Small intestine (tissue), 7 donors: ENCODE results near the gene BRIP1. TPM values are rescaled to one million over a fixed set of nuclear protein-coding genes. Genes with fewer than 3 reads are reported as not detected.

Experiments used
- DNase-seq, 2 donors: peaks; one replicate each; pipeline versions ENCODE4 v3.0.0 to v3.0.0-alpha.2; 2013
- FAIRE-seq: peaks from 2 replicates; lab custom pipeline; 2012; peaks lifted over from hg19 to GRCh38; lab: Jason Lieb, UNC
- H3K27ac ChIP-seq, 3 donors: one replicate each; pipeline ENCODE4 v1.5.1; 2013; ENCODE audit warnings: low read length in 2 of 3, mild to moderate bottlenecking in 2 of 3, control low read depth in 1 of 3, inconsistent platforms in 1 of 3, low read depth in 1 of 3, moderate library complexity in 1 of 3
- H3K27me3 ChIP-seq, 3 donors: one replicate each; pipeline ENCODE4 v1.6.1; 2013; ENCODE audit warnings: low read length in 3 of 3, inconsistent platforms in 1 of 3; ENCODE audit not compliant: control insufficient read depth in 3 of 3, insufficient read depth in 3 of 3
- H3K36me3 ChIP-seq, 3 donors: one replicate each; pipeline ENCODE4 v1.6.1; 2013; ENCODE audit warnings: low read length in 3 of 3, inconsistent platforms in 1 of 3, low read depth in 1 of 3, mild to moderate bottlenecking in 1 of 3, moderate library complexity in 1 of 3; ENCODE audit not compliant: control insufficient read depth in 3 of 3, insufficient read depth in 2 of 3
- H3K4me1 ChIP-seq, 3 donors: one replicate each; pipeline ENCODE4 v1.6.1; 2013; ENCODE audit warnings: low read length in 2 of 3, inconsistent platforms in 1 of 3, low read depth in 1 of 3, mild to moderate bottlenecking in 1 of 3, moderate library complexity in 1 of 3; ENCODE audit not compliant: control insufficient read depth in 3 of 3, insufficient read depth in 2 of 3
- H3K4me3 ChIP-seq, 3 donors: one replicate each; pipeline ENCODE4 v1.5.1; 2013; ENCODE audit warnings: low read length in 3 of 3, control low read depth in 1 of 3, inconsistent platforms in 1 of 3, low read depth in 1 of 3, mild to moderate bottlenecking in 1 of 3, moderate library complexity in 1 of 3
- H3K9me3 ChIP-seq, 2 donors: one replicate each; pipeline ENCODE4 v1.6.1; 2013; ENCODE audit warnings: low read depth in 1 of 2, low read length in 1 of 2; ENCODE audit not compliant: control insufficient read depth in 2 of 2, insufficient read depth in 1 of 2
- WGBS, 3 donors: extraction: QIAGEN DNeasy Blood & Tissue Kit; methylation state at CpG; one replicate each; pipeline ENCODE4 v1.1.7; 2013; 5-methylcytosine and 5-hydroxymethylcytosine counted together
- polyA plus RNA-seq, 4 donors: library from polyadenylated mRNA; stranded (reverse) in 3 of 4; unstranded in 1 of 4; fragments of 200-250 nt in 3 of 4; fragments of 120-200 nt in 1 of 4; gene quantifications; one replicate each; pipeline versions ENCODE4 v1.2.1 to v1.2.3, GENCODE V29; 2013
- donor health status: healthy with polysubstance abuse.
- donor health status: control.
- donor health status: control.
- donor health status: Bipolar disorder and iron deficiency.
- donor health status: healthy.

The BRIP1 gene
- polyA plus RNA-seq, 4 donors, result 0.27 to 6.4 (median 1.3) TPM

GRCh38 chr17:61875804-61876203, 12.5 kb upstream of the BRIP1 start:
- Histone ChIP-seq H3K9me3 (no peaks in the 10 kb centered on the region), H3K27ac (no peak overlapping the region), H3K27me3 (no peaks in the 10 kb centered on the region), H3K4me1 (no peaks in the 10 kb centered on the region), H3K36me3 (peaks cover 2 to 24% (median 3%) of the 10 kb centered on the region in 3 donors), H3K4me3 (no peak overlapping the region)
- DNase-seq (no peak), FAIRE-seq (no peak)
- 87 to 92% (median 91%) methylated on average over 3 of the region's 3 CpGs for WGBS, 3 donors

DNA sequence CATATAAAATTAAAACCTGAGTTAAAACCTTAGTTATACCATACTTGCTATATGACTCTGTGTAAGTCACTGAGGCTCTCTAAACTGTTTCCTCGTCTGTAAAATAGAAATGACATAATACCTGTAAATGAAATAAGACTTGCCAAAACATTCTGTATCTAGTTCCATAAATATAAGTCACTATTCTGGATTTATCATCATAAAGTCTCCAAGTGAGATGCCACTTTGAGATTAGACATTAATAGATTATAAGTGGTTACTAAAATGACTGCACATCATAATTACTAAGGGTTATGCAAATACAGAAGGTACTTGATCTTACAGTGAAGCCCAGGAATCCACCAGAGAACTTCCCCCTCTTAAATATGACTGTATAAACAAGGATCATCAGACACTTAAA, 12.0 kb upstream of the BRIP1 start:
- H3K27ac ChIP-seq, result no peak overlapping the region
- H3K36me3 ChIP-seq, result peaks cover 2 to 21% (median 3%) of the 10 kb centered on the region in 3 donors
- FAIRE-seq (no peak), DNase-seq (no peak)
- H3K4me1 ChIP-seq, result no peaks in the 10 kb centered on the region
- no peaks in the 10 kb centered on the region for H3K9me3 ChIP-seq
- no peak overlapping the region for H3K4me3 ChIP-seq
- WGBS, 3 donors, result 21 to 29% (median 24%) methylated on average over 1 of the region's 1 CpG
- H3K27me3 ChIP-seq, result no peaks in the 10 kb centered on the region

DNA sequence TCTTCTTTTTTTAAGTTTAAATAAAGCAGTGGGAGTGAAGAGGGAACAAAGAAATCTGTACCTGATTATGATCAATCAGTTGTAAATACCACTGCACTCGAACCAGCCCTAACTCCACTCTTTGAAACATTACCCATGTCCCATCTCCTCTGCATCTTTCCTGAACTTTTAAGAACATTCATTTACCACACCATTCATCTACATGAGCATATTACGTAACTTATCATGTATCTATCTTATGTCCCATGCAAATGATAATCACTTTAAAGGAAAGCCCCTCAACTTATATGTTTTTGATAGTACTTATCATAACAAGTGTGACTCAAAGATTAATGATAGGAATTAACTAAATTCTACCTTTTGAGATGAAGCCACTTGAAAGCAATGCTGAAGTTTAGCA, 10.7 kb upstream of the BRIP1 start:
- 83 to 88% (median 87%) methylated on average over 2 of the region's 2 CpGs for WGBS, 3 donors
- DNase-seq (no peak), FAIRE-seq (no peak)
- Histone ChIP-seq H3K27ac (no peak overlapping the region), H3K4me3 (no peak overlapping the region), H3K36me3 (peaks cover 2 to 17% (median 3%) of the 10 kb centered on the region in 3 donors), H3K4me1 (no peaks in the 10 kb centered on the region), H3K27me3 (no peaks in the 10 kb centered on the region), H3K9me3 (no peaks in the 10 kb centered on the region)

- Histone ChIP-seq H3K4me1 (no peaks in the 10 kb centered on the region), H3K4me3 (no peak overlapping the region), H3K9me3 (no peaks in the 10 kb centered on the region), H3K27ac (no peak overlapping the region), H3K36me3 (peaks cover 2 to 10% (median 3%) of the 10 kb centered on the region in 3 donors), H3K27me3 (no peaks in the 10 kb centered on the region)
- FAIRE-seq (no peak), DNase-seq (no peak)
- WGBS, 3 donors, result 96 to 98% (median 97%) methylated on average over 3 of the region's 3 CpGs
Measured at GRCh38 chr17:61872099-61872498, 8.8 kb upstream of the BRIP1 start.

GRCh38 chr17:61869138-61869537, 5.8 kb upstream of the BRIP1 start:
- Histone ChIP-seq H3K4me3 (no peak overlapping the region), H3K9me3 (no peaks in the 10 kb centered on the region), H3K36me3 (peaks cover 0 to 4% (median 2%) of the 10 kb centered on the region in 3 donors), H3K27ac (no peak overlapping the region), H3K4me1 (no peaks in the 10 kb centered on the region), H3K27me3 (no peaks in the 10 kb centered on the region)
- FAIRE-seq, result no peak
- DNase-seq, result no peak
- WGBS, 3 donors, result 84 to 94% (median 92%) methylated on average over 3 of the region's 3 CpGs

- Histone ChIP-seq H3K9me3 (no peaks in the 10 kb centered on the region), H3K4me1 (no peaks in the 10 kb centered on the region), H3K36me3 (peaks cover 0 to 4% (median 2%) of the 10 kb centered on the region in 3 donors), H3K27ac (no peak overlapping the region), H3K4me3 (no peak overlapping the region), H3K27me3 (no peaks in the 10 kb centered on the region)
- FAIRE-seq, result no peak
- 91 to 95% (median 93%) methylated on average over 2 of the region's 2 CpGs for WGBS, 3 donors
- no peak for DNase-seq
Measured at GRCh38 chr17:61868074-61868473, 4.7 kb upstream of the BRIP1 start.

GRCh38 chr17:61867033-61867432, 3.7 kb upstream of the BRIP1 start:
- no peaks in the 10 kb centered on the region for H3K9me3 ChIP-seq
- H3K27ac ChIP-seq, result no peak overlapping the region
- H3K27me3 ChIP-seq, result no peaks in the 10 kb centered on the region
- no peak for DNase-seq
- H3K36me3 ChIP-seq, result peaks cover 0 to 4% (median 2%) of the 10 kb centered on the region in 3 donors
- FAIRE-seq, result no peak
- peaks cover 0 to 4% (median 0%) of the 10 kb centered on the region in 3 donors for H3K4me1 ChIP-seq
- no peak overlapping the region for H3K4me3 ChIP-seq

GRCh38 chr17:61863801-61864126, 436 bp upstream of the BRIP1 start:
- 0 to 2% (median 1%) methylated on average over 8 of the region's 8 CpGs for WGBS, 3 donors
- FAIRE-seq, result no peak
- peak overlapping the region; percentile 79 to 94 (median 91) for H3K27ac ChIP-seq

GRCh38 chr17:61862105-61862574, 1.2 kb downstream of the BRIP1 start:
- Histone ChIP-seq H3K4me1 (peaks cover 0 to 5% (median 0%) of the 10 kb centered on the region in 3 donors), H3K27me3 (no peaks in the 10 kb centered on the region), H3K27ac (no peak overlapping the region), H3K36me3 (peaks cover 0 to 2% (median 0%) of the 10 kb centered on the region in 3 donors), H3K4me3 (peak overlapping the region in 1 of 3 donors; percentile 68), H3K9me3 (no peaks in the 10 kb centered on the region)
- FAIRE-seq, result no peak
- peak in 1 of 2 donors; percentile 13 for DNase-seq
- 9 to 23% (median 14%) methylated on average over 1 of the region's 1 CpG for WGBS, 3 donors

More at GRCh38 chr17:61863801-61864126, 436 bp upstream of the BRIP1 start:
- H3K9me3 ChIP-seq, result no peaks in the 10 kb centered on the region
- H3K4me3 ChIP-seq, result peak overlapping the region; percentile 68 to 82 (median 69)
- peaks cover 0 to 5% (median 0%) of the 10 kb centered on the region in 3 donors for H3K4me1 ChIP-seq
- H3K27me3 ChIP-seq, result no peaks in the 10 kb centered on the region
- no peak for DNase-seq
- peaks cover 0 to 2% (median 0%) of the 10 kb centered on the region in 3 donors for H3K36me3 ChIP-seq
